IMR-90 (cell line): ENCODE results near the gene BPIFB1.

Source experiments
- POLR2A ChIP-seq: IDR thresholded peaks from 2 replicates; pipeline ENCODE4 v1.6.1; 2012; ENCODE audit warnings: mild to moderate bottlenecking, low read depth, low read length
- TF ChIP-seq, protein P1 (sequence below): conservative IDR thresholded peaks from 2 replicates; pipeline ENCODE4 v1.5.1; 2012; ENCODE audit warnings: mild to moderate bottlenecking, low read depth, low read length, improper control_type of control experiment

DNA sequence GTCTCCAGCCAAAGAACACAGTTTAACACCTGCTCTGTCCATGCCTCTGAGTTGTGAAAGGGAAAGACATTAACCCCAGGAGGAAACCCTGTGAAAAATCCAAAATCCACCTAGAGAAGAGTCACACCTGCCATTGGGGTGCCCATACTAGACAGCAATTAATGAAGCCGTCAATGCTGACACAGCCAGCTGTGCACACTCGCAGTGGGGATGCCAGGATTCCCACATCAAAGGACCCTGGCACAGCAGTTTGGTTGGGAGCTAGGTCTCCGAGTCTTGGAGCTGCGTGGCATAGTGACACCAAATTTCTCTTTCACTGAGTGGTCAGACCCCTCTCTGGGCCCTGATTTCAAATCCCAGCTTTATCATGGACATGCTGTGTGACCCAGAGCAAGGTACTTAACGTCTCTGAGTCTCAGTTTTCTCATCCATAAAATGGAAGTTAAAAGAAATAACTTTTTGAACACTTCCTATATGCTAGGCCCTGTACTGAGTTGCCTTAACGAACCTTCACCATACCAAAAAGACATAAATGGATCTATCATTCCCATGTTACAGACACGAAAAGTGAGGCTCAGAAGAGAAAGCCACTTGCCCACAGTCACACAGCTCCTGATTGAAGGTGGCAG is 30.8 kb downstream of the BPIFB1 start:
- no peak for TF ChIP-seq POLR2A
- TF ChIP-seq, protein P1, sequence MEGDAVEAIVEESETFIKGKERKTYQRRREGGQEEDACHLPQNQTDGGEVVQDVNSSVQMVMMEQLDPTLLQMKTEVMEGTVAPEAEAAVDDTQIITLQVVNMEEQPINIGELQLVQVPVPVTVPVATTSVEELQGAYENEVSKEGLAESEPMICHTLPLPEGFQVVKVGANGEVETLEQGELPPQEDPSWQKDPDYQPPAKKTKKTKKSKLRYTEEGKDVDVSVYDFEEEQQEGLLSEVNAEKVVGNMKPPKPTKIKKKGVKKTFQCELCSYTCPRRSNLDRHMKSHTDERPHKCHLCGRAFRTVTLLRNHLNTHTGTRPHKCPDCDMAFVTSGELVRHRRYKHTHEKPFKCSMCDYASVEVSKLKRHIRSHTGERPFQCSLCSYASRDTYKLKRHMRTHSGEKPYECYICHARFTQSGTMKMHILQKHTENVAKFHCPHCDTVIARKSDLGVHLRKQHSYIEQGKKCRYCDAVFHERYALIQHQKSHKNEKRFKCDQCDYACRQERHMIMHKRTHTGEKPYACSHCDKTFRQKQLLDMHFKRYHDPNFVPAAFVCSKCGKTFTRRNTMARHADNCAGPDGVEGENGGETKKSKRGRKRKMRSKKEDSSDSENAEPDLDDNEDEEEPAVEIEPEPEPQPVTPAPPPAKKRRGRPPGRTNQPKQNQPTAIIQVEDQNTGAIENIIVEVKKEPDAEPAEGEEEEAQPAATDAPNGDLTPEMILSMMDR, result no peak
